IMR-90 (cell line): ENCODE data around the gene RABIF. TPM values are rescaled to one million over a fixed set of nuclear protein-coding genes. Genes with fewer than 3 reads are reported as not detected.

Source experiments
- ATAC-seq: fragments of 200-7000 bp; cut with Tn5 transposase; 2 replicates; pipeline ENCODE4 v1.9.1; 2020; ENCODE audit warnings: low read depth, mild to moderate bottlenecking, moderate library complexity
- BruUV-seq: library from RNA; stranded (reverse); fragments of 400-500 nt; replicated peaks from 2 replicates; lab custom pipeline; 2021; lab: Mats Ljungman, UMichigan
- CTCF ChIA-PET: fragments of 300-600 bp; formaldehyde crosslinking; extraction: SDS; loops from one replicate; lab custom pipeline; 2021; ENCODE audit warnings: antibody characterized with exemption; lab: Yijun Ruan, JAX
- POLR2A ChIA-PET: fragments of 300-600 bp; sonication (Branson Sonifier 250); formaldehyde crosslinking; loops from one replicate; lab custom pipeline; 2022; ENCODE audit warnings: antibody characterized with exemption; ENCODE audit not compliant: unreplicated experiment; lab: Charles Lee
- DNase-seq: peaks from one replicate; pipeline ENCODE4 v3.0.0; 2013
- H2AFZ ChIP-seq: replicated peaks from 2 replicates; pipeline ENCODE3; 2013; ENCODE audit warnings: low read length, mild to moderate bottlenecking; ENCODE audit not compliant: poor library complexity
- H2AK5ac ChIP-seq: 2 replicates; pipeline ENCODE4 v1.6.1; 2013; ENCODE audit warnings: low read depth, low read length, inconsistent platforms
- H2AK9ac ChIP-seq: replicated peaks from 2 replicates; pipeline ENCODE3; 2013; ENCODE audit warnings: mild to moderate bottlenecking, low read depth, low read length, moderate library complexity; ENCODE audit not compliant: poor library complexity
- H2BK120ac ChIP-seq: 2 replicates; pipeline ENCODE4 v1.6.1; 2013; ENCODE audit warnings: low read depth, low read length, inconsistent platforms
- H2BK15ac ChIP-seq: 3 replicates; pipeline ENCODE4 v1.6.1; 2013; ENCODE audit warnings: low read depth, low read length, inconsistent platforms
- H2BK20ac ChIP-seq: 2 replicates; pipeline ENCODE4 v1.6.1; 2013; ENCODE audit warnings: low read depth, mild to moderate bottlenecking, inconsistent platforms, low read length, moderate library complexity
- H2BK5ac ChIP-seq: 2 replicates; pipeline ENCODE4 v1.6.1; 2013; ENCODE audit warnings: mild to moderate bottlenecking, low read depth, low read length, inconsistent platforms; ENCODE audit not compliant: poor library complexity, severe bottlenecking
- H3K14ac ChIP-seq: replicated peaks from 2 replicates; pipeline ENCODE4 v1.6.1; 2013; ENCODE audit warnings: low read depth, low read length, inconsistent platforms
- H3K18ac ChIP-seq: 2 replicates; pipeline ENCODE4 v1.6.1; 2013; ENCODE audit warnings: low read depth, low read length, control low read depth
- H3K23ac ChIP-seq: 2 replicates; pipeline ENCODE4 v1.6.1; 2013; ENCODE audit warnings: low read depth, low read length, inconsistent platforms
- H3K27ac ChIP-seq: 2 replicates; pipeline ENCODE4 v1.5.1; 2013; ENCODE audit warnings: mild to moderate bottlenecking, control low read depth, low read length; ENCODE audit not compliant: insufficient read depth
- H3K27me3 ChIP-seq: 2 replicates; pipeline ENCODE4 v1.6.1; 2013; ENCODE audit warnings: low read length; ENCODE audit not compliant: control insufficient read depth, insufficient read depth
- H3K36me3 ChIP-seq: 2 replicates; pipeline ENCODE4 v1.6.1; 2013; ENCODE audit warnings: low read length, mixed read lengths; ENCODE audit not compliant: control insufficient read depth, insufficient read depth
- H3K4ac ChIP-seq: 2 replicates; pipeline ENCODE4 v1.6.1; 2013; ENCODE audit warnings: low read depth, low read length, inconsistent platforms
- H3K4me1 ChIP-seq: 2 replicates; pipeline ENCODE4 v1.6.1; 2013; ENCODE audit warnings: low read length, mixed read lengths; ENCODE audit not compliant: control insufficient read depth, insufficient read depth
- H3K4me2 ChIP-seq: 2 replicates; pipeline ENCODE4 v1.6.1; 2013; ENCODE audit warnings: low read depth, mild to moderate bottlenecking, control low read depth, low read length, moderate library complexity
- H3K4me3 ChIP-seq: 2 replicates; pipeline ENCODE4 v1.5.1; 2013; ENCODE audit warnings: low read depth, mild to moderate bottlenecking, control low read depth, low read length, moderate library complexity; ENCODE audit not compliant: insufficient read depth
- H3K56ac ChIP-seq: 2 replicates; pipeline ENCODE4 v1.6.1; 2013; ENCODE audit warnings: low read length, inconsistent platforms; ENCODE audit not compliant: insufficient read depth; ENCODE audit errors: extremely low read depth
- H3K79me1 ChIP-seq, 2 experiments: 2 replicates each; pipeline ENCODE4 v1.6.1; 2013; ENCODE audit warnings: low read length in 2 of 2, inconsistent platforms in 1 of 2, low read depth in 1 of 2
- H3K9ac ChIP-seq: 2 replicates; pipeline ENCODE4 v1.6.1; 2013; ENCODE audit warnings: low read depth, low read length, control low read depth
- H3K9me1 ChIP-seq: 2 replicates; pipeline ENCODE4 v1.6.1; 2013; ENCODE audit warnings: low read length, inconsistent platforms; ENCODE audit not compliant: insufficient read depth
- H3K9me3 ChIP-seq: 2 replicates; pipeline ENCODE4 v1.6.1; 2013; ENCODE audit warnings: low read length; ENCODE audit not compliant: control insufficient read depth, insufficient read depth
- H4K20me1 ChIP-seq: 2 replicates; pipeline ENCODE4 v1.6.1; 2013; ENCODE audit warnings: low read length, inconsistent platforms; ENCODE audit not compliant: insufficient read depth
- H4K5ac ChIP-seq: 2 replicates; pipeline ENCODE4 v1.6.1; 2013; ENCODE audit warnings: mild to moderate bottlenecking, low read depth, low read length, control low read depth
- H4K8ac ChIP-seq, 2 experiments: 2 replicates each; pipeline ENCODE4 v1.6.1; 2013; ENCODE audit warnings: low read depth in 2 of 2, low read length in 2 of 2, control low read depth in 1 of 2, inconsistent platforms in 1 of 2
- H4K91ac ChIP-seq: 2 replicates; pipeline ENCODE4 v1.6.1; 2013; ENCODE audit warnings: low read depth, low read length, inconsistent platforms; ENCODE audit not compliant: insufficient read depth
- FOS ChIP-seq: fragments of 150-350 bp; IDR thresholded peaks from 2 replicates; pipeline ENCODE4 v1.6.1; 2016; ENCODE audit warnings: low read depth, low read length
- MAFK ChIP-seq: IDR thresholded peaks from 2 replicates; pipeline ENCODE4 v1.6.1; 2012; ENCODE audit warnings: low read depth, low read length, improper control_type of control experiment
- WGBS, 2 experiments: methylation state at CpG; one replicate each; pipeline versions ENCODE4 v1.1.5 to v1.1.7; 2013; ENCODE audit warnings: missing lambda C conversion rate in 2 of 2; ENCODE audit not compliant: insufficient read length in 1 of 2; ENCODE audit errors: extremely low coverage in 2 of 2; 5-methylcytosine and 5-hydroxymethylcytosine counted together
- dilution Hi-C: fragments of 300-500 bp; cut with HindIII; formaldehyde crosslinking; loops from one replicate; pipeline ENCODE4 v1.14.3; 2018; ENCODE audit warnings: low sequenced_read_pairs; ENCODE audit not compliant: unreplicated experiment
- in situ Hi-C: fragments of 300-500 bp; cut with MboI; formaldehyde crosslinking; loops from 3 replicates; pipeline ENCODE4 v1.14.3; 2019; ENCODE audit warnings: low sequenced_read_pairs, inconsistent platforms, mixed read lengths
- intact Hi-C: fragments of 100-400 bp; cut with micrococcal nuclease; formaldehyde crosslinking; loops from 2 replicates; pipeline ENCODE4 v1.10.0; 2022
- polyA plus RNA-seq, 3 experiments: library from polyadenylated mRNA; depleted of rRNA; stranded (reverse); fragments of >200 nt; gene quantifications; 2 replicates each; pipeline ENCODE4 v1.2.3, GENCODE V29; 2012; ENCODE audit warnings: low replicate concordance in 1 of 3
- total RNA-seq: library from RNA; depleted of rRNA; stranded (reverse); fragments of >200 nt; gene quantifications from 2 replicates; pipeline ENCODE4 v1.2.3, GENCODE V29; 2012

Gene RABIF
- total and polyA plus RNA-seq, 2 of the 4 experiments (the other 2 are of a cell fraction) = 4.8 to 7.9 TPM

GRCh38 chr1:202835548-202836072, 53.3 kb downstream of the RABIF start:
- Histone ChIP-seq H2BK120ac (no peak overlapping the region), H2BK15ac (no peak overlapping the region), H2BK5ac (no peak overlapping the region), H3K27me3 (peaks cover 45% of the 10 kb centered on the region), H3K9me1 (no peaks in the 10 kb centered on the region), H3K4me2 (no peak overlapping the region), H4K91ac (no peak overlapping the region), H2AK9ac (no peak overlapping the region), H3K4me3 (no peak overlapping the region), H4K8ac (no peak overlapping the region), H3K56ac (no peak overlapping the region), H2BK20ac (no peak overlapping the region), H3K79me1 (no peaks in the 10 kb centered on the region), H3K36me3 (no peaks in the 10 kb centered on the region), H3K27ac (no peak overlapping the region), H2AFZ (no peak overlapping the region), H3K18ac (no peak overlapping the region), H3K23ac (no peak overlapping the region), H2AK5ac (no peak overlapping the region), H3K4me1 (no peaks in the 10 kb centered on the region), H4K5ac (no peak overlapping the region), H3K9ac (no peak overlapping the region), H3K14ac (no peak overlapping the region), H4K20me1 (no peaks in the 10 kb centered on the region), H3K4ac (no peak overlapping the region), H3K9me3 (no peaks in the 10 kb centered on the region)
- dilution Hi-C loops (no loop called here), intact Hi-C loops (no loop called here), in situ Hi-C loops (no loop called here)
- BruUV-seq = no TSS peak
- ATAC-seq (no peak), DNase-seq (no peak)
- 40% methylated on average over 1 of the region's 3 CpGs; no CpG with 5 or more reads in 1 of the 2 experiments for WGBS, 2 experiments
- no peak for TF ChIP-seq FOS
- TF ChIP-seq MAFK = no peak
- POLR2A ChIA-PET = no interaction called here
- CTCF ChIA-PET = no interaction called here
